Activated CD8-positive, alpha-beta memory T cell treated with anti-CD3 and anti-CD28 coated beads, Interleukin-2, amount 50 U/mL, for 24 hours (primary cell): Measurements from ENCODE around the gene P2RY12.

ENCODE experiments used
- DNase-seq: peaks from one replicate; pipeline ENCODE4 v3.0.0-alpha.2; 2020; ENCODE audit errors: extremely low read depth

Gene P2RY12

DNA sequence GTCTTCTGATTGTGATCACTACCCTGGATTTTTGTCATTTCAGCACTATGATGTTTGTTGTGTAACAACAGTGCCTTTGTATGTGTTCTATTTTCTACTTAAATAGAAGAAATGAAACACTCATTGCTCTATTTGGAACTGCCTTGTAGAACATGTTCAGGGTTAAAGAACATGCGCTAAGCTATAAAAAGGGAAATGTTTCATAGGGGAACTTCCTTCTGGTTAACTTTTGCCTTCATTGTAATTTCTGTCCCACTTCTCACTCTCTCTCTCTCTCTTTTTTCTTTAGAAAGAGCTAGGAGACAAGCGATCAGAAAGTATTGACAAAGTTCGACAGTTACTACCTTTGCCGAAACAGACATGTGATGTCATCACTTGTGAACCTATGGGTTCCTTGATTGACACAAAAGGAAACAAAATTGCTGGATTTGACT is at the start of gene P2RY12:
TSS of gene P2RY12 (minus strand) at position 13 of the 434 bp plus-strand sequence. CDS start 45,908 bp downstream, outside the sequence.
- DNase-seq: no peak

DNA sequence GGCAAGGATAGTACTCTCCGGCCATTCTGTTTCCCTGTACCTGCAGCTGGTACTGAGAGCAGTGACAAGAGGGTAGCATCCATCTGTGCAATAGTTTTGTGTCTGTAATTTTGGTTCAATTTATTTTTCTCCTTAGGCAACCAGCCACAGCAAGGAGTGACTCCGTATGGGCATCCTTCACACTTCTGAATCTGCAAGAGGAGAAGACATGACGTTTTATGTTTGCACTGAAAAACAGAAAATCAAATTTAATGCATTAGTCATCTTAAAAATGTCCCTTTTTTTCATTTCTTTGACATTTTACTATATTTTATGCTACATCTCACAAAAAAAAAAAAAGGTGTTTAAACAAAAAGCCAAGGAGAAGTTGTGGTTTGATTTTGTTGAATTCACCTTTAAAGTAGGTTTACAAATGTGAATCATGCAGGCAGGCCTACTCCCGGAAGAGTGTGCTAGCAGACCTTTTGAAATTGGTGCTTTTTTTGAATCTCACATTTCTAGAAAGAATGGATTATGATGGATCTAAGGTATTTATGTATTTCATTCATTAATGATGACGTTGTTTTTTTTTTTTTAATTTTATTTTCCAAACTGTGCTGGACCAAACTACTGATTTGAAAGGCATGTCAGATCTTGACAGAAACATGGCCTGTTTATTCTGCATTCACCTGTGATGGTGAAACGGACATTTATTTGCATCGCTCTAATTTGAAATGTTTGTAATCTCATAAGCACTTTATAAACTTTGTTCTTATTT is 48.2 kb upstream of the P2RY12 start:
- DNase-seq: no peak

DNA sequence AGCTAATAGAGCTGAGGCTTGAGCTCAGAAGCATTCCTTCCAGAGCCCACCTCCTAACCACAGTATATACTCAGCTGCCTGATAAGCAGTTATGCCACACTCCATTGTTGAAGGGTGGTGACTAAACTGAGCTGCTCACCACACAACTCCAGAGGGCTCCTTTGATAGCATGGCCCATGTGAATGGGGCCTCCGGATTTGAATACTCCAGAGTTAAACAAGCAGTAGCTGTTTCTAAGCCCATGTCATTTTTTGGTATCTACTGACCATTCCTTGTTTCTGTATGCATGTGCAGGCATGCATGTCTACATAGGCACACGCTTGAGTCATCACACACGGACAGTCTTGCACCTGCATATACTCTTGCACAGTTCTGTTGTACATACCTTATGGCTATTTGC is 47.4 kb upstream of the P2RY12 start:
- DNase-seq: no peak

DNA sequence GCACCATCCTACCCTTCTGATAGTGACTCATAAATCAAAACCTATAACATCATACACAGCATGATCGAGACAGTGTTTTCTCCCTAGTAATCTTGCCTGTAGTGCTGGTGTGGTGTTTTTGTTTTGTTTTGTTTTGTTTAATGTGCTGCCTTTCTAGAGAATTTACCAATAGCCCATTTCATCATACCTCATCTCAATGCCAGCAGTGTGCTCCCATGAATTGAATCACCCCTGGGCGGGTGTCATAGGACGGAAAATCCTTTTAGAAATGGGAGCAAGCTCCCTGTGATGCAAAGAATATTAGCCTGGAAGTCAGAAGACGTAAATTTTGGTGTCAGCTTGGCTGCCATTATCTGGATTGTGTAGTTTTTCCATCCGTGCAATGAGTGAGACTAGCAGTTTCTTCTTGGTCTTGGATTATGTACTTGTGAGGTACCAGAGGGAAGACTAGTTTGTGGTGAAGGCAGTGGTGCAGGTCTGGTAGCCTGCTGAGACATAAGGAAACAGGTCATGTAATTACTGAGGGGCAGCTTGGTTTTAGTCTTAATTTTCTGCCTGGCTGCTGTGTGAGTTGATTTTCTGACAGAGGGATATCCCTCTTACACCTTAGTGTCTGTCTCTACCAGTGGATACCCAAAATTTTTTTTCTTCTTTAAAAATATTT is 46.4 kb upstream of the P2RY12 start:
- DNase-seq: no peak

DNA sequence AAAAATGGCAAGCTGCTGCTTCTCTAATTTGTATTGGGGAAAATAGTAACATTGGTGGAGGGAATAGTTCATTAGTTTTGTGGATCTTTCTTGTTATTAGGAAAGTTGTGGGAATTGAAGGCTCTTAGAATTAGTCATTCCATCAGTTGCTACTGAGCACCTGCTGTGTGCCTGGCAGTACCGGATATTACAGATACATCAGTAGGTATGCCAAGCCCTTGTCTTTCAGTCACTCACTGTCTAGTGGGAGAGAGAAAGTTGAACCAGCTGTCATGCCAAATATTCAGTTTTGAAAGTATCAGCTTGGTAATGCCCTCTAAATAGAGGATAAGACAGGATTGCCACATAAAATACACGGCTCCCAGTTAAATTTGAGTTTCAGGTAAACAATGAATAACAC is 43.8 kb upstream of the P2RY12 start:
- DNase-seq: no peak

DNA sequence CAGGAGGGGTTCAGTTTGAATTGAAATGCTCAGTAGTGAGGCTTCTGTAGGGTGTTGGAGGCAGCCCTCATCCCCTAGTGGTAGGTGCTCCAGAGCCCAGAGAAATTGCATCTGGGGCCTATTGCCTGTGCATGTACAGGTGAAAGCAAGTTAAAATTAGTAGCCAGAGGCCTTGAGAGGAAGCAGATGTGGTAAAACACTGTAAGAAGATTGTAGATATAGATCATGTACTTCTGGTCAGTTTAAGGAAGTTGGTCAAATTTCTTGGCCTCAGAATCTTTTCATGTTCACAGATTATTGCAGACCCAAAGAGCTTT is 41.7 kb upstream of the P2RY12 start:
- no peak for DNase-seq

DNA sequence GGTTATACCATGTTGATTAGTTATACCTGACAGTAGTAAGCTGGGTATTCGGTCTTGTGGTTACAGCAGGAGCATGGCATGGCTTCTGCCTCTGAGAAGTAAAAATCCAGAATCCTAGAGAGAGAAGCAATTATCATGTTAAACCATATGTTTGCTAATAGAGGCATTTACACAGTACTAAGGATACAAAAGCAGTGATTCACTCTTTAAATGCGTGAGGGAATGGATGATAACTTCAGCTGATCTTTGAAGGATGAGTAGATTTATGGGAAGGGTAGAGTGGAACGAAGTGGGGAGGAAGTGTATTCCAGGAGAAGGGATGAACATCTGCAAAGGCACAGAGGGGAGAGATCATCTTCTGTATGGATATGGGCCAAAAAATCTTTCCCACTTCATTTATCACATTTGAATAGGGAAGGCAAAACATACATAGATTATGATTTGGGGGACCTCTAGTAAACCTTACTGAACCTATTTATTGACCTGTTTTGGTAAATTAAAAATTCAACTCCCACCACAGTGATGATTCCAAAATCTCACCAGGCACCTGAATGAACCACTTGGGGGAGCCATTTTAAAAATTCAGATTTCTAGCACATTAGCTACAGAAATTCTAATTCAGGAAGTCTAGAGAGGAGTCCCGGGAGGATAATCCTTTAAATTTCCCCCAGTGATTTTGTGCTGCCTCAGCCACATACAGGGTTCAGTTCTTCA is 41.2 kb upstream of the P2RY12 start:
- no peak for DNase-seq

DNA sequence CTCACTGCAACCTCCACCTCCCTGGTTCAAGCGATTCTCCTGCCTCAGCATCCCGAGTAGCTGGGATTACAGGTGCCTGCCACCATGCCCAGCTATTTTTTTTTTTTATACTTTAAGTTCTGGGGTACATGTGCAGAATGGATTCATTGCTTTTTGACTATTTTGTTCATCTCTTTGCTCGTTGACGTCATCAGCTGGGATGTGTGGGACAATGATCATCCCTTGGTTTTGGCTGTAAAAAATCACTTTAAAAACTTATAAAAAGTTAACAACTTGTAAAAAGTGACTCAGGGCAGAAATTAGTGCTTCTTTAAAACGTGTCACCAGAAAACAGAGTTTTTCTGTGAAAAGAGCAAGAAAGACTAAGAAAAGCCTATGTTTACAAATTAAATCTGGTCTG is 38.5 kb upstream of the P2RY12 start:
- DNase-seq: no peak

DNA sequence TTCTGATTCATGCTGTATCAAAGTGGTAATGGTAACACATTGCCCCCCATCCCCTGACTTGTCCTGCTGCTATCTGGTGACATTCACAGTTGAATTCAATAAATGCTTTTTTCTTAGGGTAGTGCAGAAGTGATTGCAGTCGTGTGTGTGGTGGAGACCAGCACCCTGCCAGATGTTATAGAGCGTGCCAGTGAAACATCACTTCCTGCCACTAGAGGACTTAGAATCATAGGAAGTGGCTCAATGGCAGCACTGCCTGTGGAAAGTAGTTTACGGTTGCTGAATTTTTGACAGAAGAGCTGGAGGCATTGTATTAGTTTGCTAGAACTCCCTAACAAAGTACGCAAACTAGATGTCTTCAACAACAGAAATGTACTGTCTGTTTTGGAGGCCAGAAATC is 37.4 kb upstream of the P2RY12 start:
- no peak for DNase-seq

DNA sequence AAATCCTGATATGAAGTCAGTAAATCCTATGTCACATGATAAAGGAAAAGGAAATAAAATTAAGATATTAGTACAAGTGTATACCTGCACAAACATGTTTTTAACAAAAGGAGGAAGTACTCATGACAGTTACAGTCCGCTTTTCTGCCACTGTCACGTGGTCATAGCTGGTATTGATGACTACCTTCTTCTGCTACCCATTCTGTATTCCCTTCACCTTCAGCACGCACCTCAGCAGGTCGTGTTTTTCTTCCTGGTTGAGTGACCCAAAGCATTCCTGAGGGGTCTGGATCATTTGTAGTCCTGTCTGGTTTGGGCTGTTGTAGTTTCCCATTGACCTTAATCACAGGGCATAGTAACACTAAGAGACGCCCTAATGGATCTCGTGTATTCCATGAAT is 35.3 kb upstream of the P2RY12 start:
- DNase-seq: no peak

DNA sequence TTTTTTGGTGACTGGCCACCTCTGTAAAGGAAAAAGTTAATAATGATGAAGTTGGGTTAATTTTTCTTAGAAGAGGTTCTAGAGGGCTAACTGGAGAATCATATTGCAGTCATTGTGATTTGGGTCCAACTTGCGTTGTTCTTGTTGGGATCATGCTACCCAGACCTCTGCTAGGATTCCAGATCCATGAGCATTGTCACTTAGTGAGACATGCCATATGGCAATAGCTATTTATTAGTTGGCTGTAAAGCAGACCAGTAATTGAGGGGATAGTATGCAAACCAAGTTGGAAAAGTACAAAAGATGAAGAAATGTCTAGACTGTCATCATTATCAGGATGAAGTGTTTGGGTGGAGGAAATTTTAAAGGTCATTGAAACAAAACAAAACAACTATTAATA is 30.7 kb upstream of the P2RY12 start:
- no peak for DNase-seq

DNA sequence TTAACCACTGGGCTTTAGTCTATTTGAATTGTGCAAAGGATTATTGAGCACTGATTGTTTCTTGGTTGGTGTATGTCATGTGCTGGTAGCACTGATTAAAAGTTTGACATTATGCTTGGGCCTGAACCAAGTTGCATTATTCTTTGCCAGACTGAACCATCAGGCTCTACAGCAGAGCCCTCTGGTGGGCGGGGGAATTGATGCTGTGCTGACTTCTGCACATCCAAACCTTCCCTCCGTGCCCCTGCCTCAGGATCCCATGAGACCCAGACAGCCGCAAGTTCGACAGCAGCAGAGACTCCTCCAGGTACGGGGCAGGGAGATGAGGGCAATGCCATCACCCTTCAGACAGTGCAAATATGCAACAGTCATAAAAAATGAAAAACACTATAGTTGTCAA is 28.4 kb upstream of the P2RY12 start:
- DNase-seq: no peak

DNA sequence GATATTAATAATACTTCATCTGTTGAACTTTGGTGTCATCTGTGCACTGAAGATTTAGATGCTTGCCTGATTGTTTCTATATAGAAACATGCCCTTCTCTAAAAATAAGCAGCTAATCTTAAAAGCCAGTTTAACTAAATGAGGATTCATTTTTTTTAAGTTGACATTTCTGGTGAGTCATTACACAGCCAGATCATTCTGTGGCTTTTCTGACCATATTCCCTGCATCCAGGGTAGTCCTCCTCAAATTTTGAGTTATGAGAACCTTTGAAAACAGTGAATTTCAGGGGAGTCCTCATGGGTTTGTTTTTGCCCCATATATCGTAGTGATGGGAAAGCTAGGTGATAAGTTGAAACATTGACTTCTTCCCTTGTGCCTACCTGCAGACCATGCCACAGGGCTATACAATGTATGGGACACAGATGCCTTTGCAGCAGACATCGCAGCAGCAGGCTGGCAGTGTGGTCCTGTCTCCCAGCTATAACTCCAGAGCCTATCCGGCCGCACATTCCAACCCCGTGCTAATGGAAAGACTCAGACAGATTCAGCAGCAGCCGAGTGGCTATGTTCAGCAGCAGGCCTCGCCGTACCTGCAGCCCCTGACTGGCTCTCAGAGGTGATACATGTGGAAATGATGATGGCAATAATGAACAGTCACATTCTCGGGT is 26.5 kb upstream of the P2RY12 start:
- DNase-seq: no peak

DNA sequence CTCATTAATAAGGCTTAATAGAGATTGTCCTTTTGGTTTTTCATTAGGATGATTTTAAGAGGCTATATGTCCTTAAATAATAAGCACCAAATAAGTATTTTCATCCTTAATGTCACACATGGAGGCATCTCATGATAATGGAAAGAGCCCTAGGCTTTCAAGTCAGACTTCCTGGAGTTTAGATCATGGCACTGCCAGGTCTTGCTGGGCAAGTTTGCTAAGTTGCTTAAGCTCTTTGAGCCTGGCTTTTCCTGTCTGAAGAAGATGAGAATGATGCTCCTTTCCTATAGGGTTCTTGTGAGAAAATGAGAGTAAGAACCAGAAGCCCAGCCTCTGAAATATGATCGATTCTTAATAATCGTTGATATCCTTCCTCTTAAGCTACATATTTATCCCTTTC is 23.4 kb upstream of the P2RY12 start:
- DNase-seq: no peak

DNA sequence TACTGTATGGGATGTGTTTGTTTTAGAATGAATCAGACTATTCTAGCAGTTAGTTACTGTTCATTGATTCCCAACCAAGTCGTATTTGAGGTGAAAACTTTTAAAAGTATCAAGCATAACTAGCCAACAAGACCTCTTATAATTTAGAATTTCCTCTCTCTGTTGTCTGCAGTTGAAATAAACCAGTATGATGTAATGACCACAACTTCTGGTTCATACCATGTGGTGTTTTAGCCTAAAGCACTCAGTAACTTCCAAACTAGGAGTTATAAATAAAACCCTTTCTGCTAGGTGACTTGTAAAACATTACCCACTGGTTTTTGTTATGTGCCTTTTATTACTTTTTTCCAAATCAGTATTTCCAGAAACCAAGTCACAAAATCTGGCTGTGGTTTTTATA is 19.8 kb upstream of the P2RY12 start:
- DNase-seq: no peak

DNA sequence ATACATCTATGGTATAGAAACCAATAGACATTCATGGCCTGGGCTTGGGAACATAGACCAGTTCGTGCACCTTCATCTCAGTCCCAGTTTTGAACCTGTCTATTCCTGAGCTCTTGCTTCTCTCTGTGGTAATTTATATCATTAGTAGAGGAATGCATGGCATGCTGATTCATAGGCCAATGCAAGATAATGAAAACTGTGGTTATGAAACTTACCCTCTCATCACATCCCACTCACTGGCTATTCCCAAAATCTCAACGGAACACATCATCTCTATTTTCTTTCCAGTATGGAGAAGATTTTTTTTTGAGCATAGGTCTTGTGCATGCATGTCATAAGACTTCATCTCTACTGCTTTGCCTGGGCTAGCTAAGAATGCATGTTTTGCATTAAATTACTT is 18.7 kb upstream of the P2RY12 start:
- DNase-seq: no peak

DNA sequence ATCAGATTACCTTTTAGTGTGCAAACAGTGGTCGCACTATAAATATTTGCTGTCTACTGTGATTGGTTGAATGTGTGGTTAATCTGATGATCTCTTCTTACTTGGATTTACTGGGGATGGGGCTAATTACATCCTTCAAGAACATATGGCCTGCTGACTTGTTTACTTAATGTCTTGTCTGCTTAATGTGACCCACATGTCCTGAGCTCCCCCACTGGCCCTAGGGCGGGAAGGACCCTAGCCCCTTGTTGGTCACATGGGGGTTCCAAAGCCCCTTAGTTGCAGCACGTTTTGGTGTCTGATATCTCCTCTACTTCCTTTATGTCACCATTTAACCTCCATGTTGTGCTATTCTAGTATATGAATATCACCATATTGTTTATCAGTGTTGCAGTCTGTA is 17.8 kb upstream of the P2RY12 start:
- DNase-seq: no peak

DNA sequence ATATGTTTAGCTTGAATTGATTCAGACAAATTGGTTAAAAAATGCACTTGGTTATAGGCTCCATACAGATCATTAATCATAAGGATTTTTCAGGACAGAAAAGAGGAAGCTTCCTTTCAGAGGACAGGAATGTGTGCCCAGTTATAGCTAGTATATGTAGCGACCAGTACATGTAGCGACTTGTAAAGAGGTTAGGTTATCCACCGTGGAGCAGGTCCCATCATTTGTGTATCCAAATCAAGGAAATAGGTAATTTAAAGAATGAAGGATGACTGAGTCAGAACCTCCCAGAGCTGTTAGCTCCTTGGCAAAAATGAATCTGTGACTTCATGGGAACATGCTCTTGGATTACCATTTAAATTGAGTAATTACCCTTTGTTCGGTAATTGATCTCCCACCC is 15.8 kb upstream of the P2RY12 start:
- no peak for DNase-seq

DNA sequence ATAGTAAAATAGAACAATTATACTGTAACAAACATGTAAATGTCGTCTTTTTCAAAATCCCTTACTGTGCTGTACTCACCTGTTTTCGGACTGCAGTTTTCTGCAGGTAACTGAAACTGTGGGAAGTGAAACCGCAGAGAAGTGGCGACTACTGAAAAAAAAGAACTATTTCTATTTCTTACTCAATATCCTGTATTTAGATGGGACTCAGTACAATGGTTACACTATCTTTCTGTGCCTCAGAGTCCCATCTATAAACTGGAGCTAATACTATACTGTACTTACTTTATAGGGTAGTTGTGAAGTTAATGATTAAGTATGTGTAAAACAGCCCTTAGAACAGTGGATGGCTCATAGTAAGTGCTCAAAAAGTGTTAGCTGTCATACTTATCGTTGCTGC is 14.3 kb upstream of the P2RY12 start:
- DNase-seq: no peak

DNA sequence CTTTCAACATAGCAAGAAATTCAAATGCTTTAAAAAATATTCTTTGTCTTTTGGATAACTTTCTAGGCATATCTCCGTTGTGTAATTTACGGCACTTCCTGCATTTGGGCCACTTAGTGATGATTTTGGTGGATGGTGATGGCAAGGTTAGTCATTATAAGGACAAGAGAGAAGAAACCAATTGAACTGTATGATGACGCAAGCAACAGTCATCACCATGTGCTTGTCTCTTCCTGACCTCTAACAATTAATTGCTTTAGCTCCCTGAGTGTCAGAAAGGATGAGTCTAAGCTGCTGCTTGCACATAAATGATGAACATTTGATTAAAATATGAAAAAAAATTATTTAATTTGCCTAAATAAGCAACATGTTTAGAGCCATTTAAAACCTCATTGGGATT is 11.3 kb upstream of the P2RY12 start:
- no peak for DNase-seq

DNA sequence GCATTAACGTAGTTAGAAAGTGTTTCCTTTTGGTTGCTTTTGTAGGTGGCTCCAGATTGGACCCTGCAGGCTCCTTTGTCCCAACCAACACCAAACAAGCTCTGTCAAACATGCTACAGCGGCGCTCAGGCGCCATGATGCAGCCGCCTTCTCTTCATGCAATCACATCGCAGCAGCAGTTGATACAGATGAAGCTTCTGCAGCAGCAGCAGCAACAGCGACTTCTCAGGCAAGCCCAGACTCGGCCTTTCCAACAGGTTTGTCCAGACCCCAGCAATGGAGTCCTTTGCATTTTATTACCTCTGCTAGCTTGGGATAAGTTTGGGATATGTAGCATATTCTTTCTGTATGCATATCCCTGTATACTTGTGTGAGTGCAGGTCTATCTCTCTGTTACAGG is 10.1 kb upstream of the P2RY12 start:
- no peak for DNase-seq

DNA sequence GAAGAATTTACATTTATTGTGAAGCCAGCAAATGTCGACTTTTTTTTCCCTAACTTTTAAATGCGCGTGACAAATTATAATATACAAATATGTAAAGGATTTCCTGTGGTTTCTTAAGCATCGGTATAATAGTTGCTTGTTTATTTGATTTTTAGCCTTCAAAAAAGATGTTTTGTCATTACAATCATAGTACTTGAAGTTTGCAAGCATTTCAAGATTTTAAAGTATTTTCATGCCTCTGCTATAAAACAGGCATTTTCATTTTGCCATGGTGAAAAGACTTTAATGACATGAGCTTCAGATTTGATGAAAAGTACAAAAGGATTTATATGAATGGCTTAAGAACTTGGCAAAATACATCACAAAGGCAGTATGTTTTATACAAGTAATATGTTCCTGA is 9.4 kb upstream of the P2RY12 start:
- no peak for DNase-seq
